ENCODE measurements around the gene ZC3H18.

Gene ZC3H18

GRCh38 chr16:88610909-88611812 is 41.0 kb downstream of the ZC3H18 start:
- Histone ChIP-seq H3K36me3 (ENCODE audit: insufficient read depth) (no peaks in the 10 kb centered on the region), H3K27ac (no peak overlapping the region), H3K4me3 (IDR thresholded peaks at IDR 0.05; ENCODE audit: insufficient read depth, low read depth, low read length) (no peak overlapping the region), H3K4me2 (no peak overlapping the region), H3K79me2 (ENCODE audit: insufficient read depth, low read depth) (no peaks in the 10 kb centered on the region), H3K27me3 (ENCODE audit: insufficient read depth, low read depth) (no peaks in the 10 kb centered on the region), H3K9ac (no peak overlapping the region), H3K4me1 (ENCODE audit: low read depth, poor library complexity, severe bottlenecking) (no peaks in the 10 kb centered on the region), H4K20me1 (ENCODE audit: insufficient read depth) (0 out of 2 replicates have a peak, but pooled peaks cover 4% of the 10 kb centered on the region), H2AFZ (ENCODE audit: low read depth) (no peak overlapping the region)
- TF ChIP-seq CTCF (conservative IDR thresholded peaks at IDR 0.05; ENCODE audit: low read depth, low read length) = no peak

GRCh38 chr16:88613293-88613692 is 43.1 kb downstream of the ZC3H18 start:
- Histone ChIP-seq H3K27ac (no peak overlapping the region), H3K4me3 (IDR thresholded peaks at IDR 0.05; ENCODE audit: insufficient read depth, low read depth, low read length) (no peak overlapping the region), H2AFZ (ENCODE audit: low read depth) (no peak overlapping the region), H3K36me3 (ENCODE audit: insufficient read depth) (no peaks in the 10 kb centered on the region), H3K4me1 (ENCODE audit: low read depth, poor library complexity, severe bottlenecking) (no peaks in the 10 kb centered on the region), H3K9ac (no peak overlapping the region), H3K27me3 (ENCODE audit: insufficient read depth, low read depth) (no peaks in the 10 kb centered on the region), H3K79me2 (ENCODE audit: insufficient read depth, low read depth) (peaks cover 4% of the 10 kb centered on the region; the same call in 1 of the 2 replicates), H3K4me2 (no peak overlapping the region), H4K20me1 (ENCODE audit: insufficient read depth) (0 out of 2 replicates have a peak, but pooled peaks cover 4% of the 10 kb centered on the region)
- no peak for TF ChIP-seq CTCF (conservative IDR thresholded peaks at IDR 0.05; ENCODE audit: low read depth, low read length)

- H3K9ac ChIP-seq = no peak overlapping the region
- no peak overlapping the region for H3K4me3 ChIP-seq (IDR thresholded peaks at IDR 0.05; ENCODE audit: insufficient read depth, low read depth, low read length)
- peaks cover 3% of the 10 kb centered on the region for H3K4me1 ChIP-seq (ENCODE audit: low read depth, poor library complexity, severe bottlenecking)
- no peaks in the 10 kb centered on the region for H3K36me3 ChIP-seq (ENCODE audit: insufficient read depth)
- no peak overlapping the region for H3K27ac ChIP-seq
- H2AFZ ChIP-seq (ENCODE audit: low read depth) = no peak overlapping the region
- 0 out of 2 replicates have a peak, but pooled peaks cover 4% of the 10 kb centered on the region for H4K20me1 ChIP-seq (ENCODE audit: insufficient read depth)
- H3K27me3 ChIP-seq (ENCODE audit: insufficient read depth, low read depth) = no peaks in the 10 kb centered on the region
- no peak overlapping the region for H3K4me2 ChIP-seq
- peaks cover 4% of the 10 kb centered on the region; the same call in 1 of the 2 replicates for H3K79me2 ChIP-seq (ENCODE audit: insufficient read depth, low read depth)
- TF ChIP-seq CTCF (conservative IDR thresholded peaks at IDR 0.05; ENCODE audit: low read depth, low read length) = no peak
These were observed 44.0 kb downstream of the ZC3H18 start for GRCh38 chr16:88613911-88614817.

- Histone ChIP-seq H3K9ac (no peak overlapping the region), H2AFZ (ENCODE audit: low read depth) (no peak overlapping the region), H4K20me1 (ENCODE audit: insufficient read depth) (0 out of 2 replicates have a peak, but pooled peaks cover 4% of the 10 kb centered on the region), H3K79me2 (ENCODE audit: insufficient read depth, low read depth) (peaks cover 4% of the 10 kb centered on the region; the same call in 1 of the 2 replicates), H3K27me3 (ENCODE audit: insufficient read depth, low read depth) (no peaks in the 10 kb centered on the region), H3K4me2 (no peak overlapping the region), H3K27ac (no peak overlapping the region), H3K36me3 (ENCODE audit: insufficient read depth) (no peaks in the 10 kb centered on the region), H3K4me1 (ENCODE audit: low read depth, poor library complexity, severe bottlenecking) (peaks cover 12% of the 10 kb centered on the region), H3K4me3 (IDR thresholded peaks at IDR 0.05; ENCODE audit: insufficient read depth, low read depth, low read length) (no peak overlapping the region)
- TF ChIP-seq CTCF (conservative IDR thresholded peaks at IDR 0.05; ENCODE audit: low read depth, low read length) = no peak
These were observed 44.8 kb downstream of the ZC3H18 start for GRCh38 chr16:88614818-88615580.

Measured in KMS-11 (cell line).